Smooth muscle cell (in vitro differentiated cells): ENCODE results near the gene TXNRD3. TPM values are rescaled to one million over a fixed set of nuclear protein-coding genes. Genes with fewer than 3 reads are reported as not detected.

Source experiments
- DNase-seq: peaks from one replicate; lab custom pipeline; 2025; ENCODE audit not compliant: unreplicated experiment; lab: John Stamatoyannopoulos, UW
- H2AFZ ChIP-seq: fragments of 200-600 bp; sonication (generic); 2 replicates; pipeline ENCODE4 v1.6.0; 2016; ENCODE audit warnings: antibody characterized with exemption, low read depth, mild to moderate bottlenecking
- H3F3A ChIP-seq: fragments of 200-600 bp; sonication (generic); 2 replicates; pipeline ENCODE4 v1.6.0; 2017; ENCODE audit warnings: antibody characterized with exemption, low read depth
- H3K27ac ChIP-seq: fragments of 200-600 bp; sonication (generic); 2 replicates; pipeline ENCODE4 v1.5.1; 2016; ENCODE audit warnings: low read depth, mild to moderate bottlenecking
- H3K27me3 ChIP-seq: fragments of 200-600 bp; sonication (generic); 2 replicates; pipeline ENCODE4 v1.6.1; 2016; ENCODE audit warnings: low read depth, mild to moderate bottlenecking
- H3K36me3 ChIP-seq: fragments of 200-600 bp; sonication (generic); 2 replicates; pipeline ENCODE4 v1.5.1; 2016; ENCODE audit warnings: low read depth
- H3K4me1 ChIP-seq: fragments of 200-600 bp; sonication (generic); 2 replicates; pipeline ENCODE4 v1.5.1; 2016; ENCODE audit warnings: low read depth
- H3K4me2 ChIP-seq: fragments of 200-600 bp; sonication (generic); 2 replicates; pipeline ENCODE4 v1.6.0; 2016; ENCODE audit warnings: mild to moderate bottlenecking
- H3K4me3 ChIP-seq: fragments of 200-600 bp; sonication (generic); 2 replicates; pipeline ENCODE4 v1.5.1; 2016; ENCODE audit warnings: mild to moderate bottlenecking
- H3K79me2 ChIP-seq: fragments of 200-600 bp; sonication (generic); 2 replicates; pipeline ENCODE4 v1.6.0; 2016; ENCODE audit warnings: low read depth, mild to moderate bottlenecking
- H3K9ac ChIP-seq: fragments of 200-600 bp; sonication (generic); 2 replicates; pipeline ENCODE4 v1.6.0; 2016; ENCODE audit warnings: low read depth
- H3K9me3 ChIP-seq: fragments of 200-600 bp; sonication (generic); replicated peaks from 2 replicates; pipeline ENCODE4 v1.5.1; 2016; ENCODE audit warnings: low read depth
- H4K20me1 ChIP-seq: fragments of 200-600 bp; sonication (generic); 2 replicates; pipeline ENCODE4 v1.6.0; 2016; ENCODE audit warnings: low read depth
- CTCF ChIP-seq: fragments of 200-600 bp; sonication (generic); IDR thresholded peaks from 2 replicates; pipeline ENCODE4 v1.5.1; 2017; ENCODE audit warnings: borderline replicate concordance, mild to moderate bottlenecking, antibody characterized with exemption; ENCODE audit not compliant: insufficient read depth, poor library complexity, severe bottlenecking
- WGBS: methylation state at CpG from one replicate; pipeline ENCODE4 v1.1.7; 2016; ENCODE audit warnings: low lambda C conversion rate; 5-methylcytosine and 5-hydroxymethylcytosine counted together
- polyA plus RNA-seq: library from polyadenylated mRNA; unstranded; fragments of >200 nt; fragmentation: Nextera tagmentation; extraction: Ambion mirVana; gene quantifications from 2 replicates; pipeline ENCODE4 v1.2.1, GENCODE V29; 2016
- total RNA-seq: library from RNA; depleted of rRNA; stranded (reverse); fragments of >200 nt; gene quantifications from 2 replicates; pipeline ENCODE4 v1.2.3, GENCODE V29; 2014

The TXNRD3 gene
- total and polyA plus RNA-seq, 2 experiments from 2014 or later = 13.7 to 27.2 TPM

DNA sequence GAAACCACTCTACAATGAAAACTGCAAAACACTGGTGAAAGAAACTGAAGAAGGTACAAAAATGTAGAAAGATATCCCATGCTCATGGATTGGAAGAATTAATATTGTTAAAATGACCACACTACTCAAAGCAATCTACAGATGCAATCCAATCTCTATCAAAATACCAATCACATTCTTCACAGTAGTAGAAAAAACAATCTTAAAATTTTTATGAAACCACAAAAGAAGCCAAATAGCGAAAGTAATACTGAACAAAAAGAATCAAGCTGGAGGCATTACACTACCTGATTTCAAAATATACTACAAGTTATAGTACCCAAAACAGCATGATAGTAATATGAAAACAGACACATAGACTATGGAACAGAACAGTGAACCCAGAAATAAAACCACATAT is 36.9 kb downstream of the TXNRD3 start:
- no peak overlapping the region for H3K4me2 ChIP-seq

DNA sequence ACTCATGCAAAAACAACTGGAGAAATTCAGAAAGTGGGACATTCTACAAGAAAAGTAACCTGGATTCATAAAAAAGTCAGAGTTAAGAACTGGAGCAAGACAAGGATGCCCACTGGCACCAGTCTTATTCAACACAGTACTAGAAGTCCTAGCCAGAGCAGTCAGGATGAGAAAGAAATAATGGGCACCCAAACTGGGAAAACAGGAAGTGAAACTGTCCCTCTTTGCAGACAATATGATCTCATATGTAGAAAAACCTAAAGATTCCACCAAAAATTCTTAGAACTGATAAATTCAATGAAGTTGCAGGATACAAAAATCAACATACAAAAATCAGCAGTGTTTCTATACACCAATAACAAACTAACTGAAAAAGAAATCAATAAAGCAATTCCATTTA is 37.4 kb downstream of the TXNRD3 start:
- Histone ChIP-seq H3K27ac (no peak overlapping the region), H3K4me2 (no peak overlapping the region), H3F3A (peaks cover 5% of the 10 kb centered on the region), H3K27me3 (no peaks in the 10 kb centered on the region), H3K9me3 (no peaks in the 10 kb centered on the region), H3K4me1 (peaks cover 14% of the 10 kb centered on the region), H4K20me1 (no peaks in the 10 kb centered on the region), H3K4me3 (no peak overlapping the region), H3K36me3 (no peaks in the 10 kb centered on the region), H2AFZ (no peak overlapping the region), H3K9ac (no peak overlapping the region), H3K79me2 (no peaks in the 10 kb centered on the region)
- DNase-seq = no peak
- TF ChIP-seq CTCF = no peak

More for the DNA sequence above, 36.9 kb downstream of the TXNRD3 start:
- H3K27me3 ChIP-seq = no peaks in the 10 kb centered on the region
- H3K4me3 ChIP-seq = no peak overlapping the region
- no peak overlapping the region for H3K27ac ChIP-seq
- H3K9ac ChIP-seq = no peak overlapping the region
- WGBS = 88% methylated on average over 1 of the region's 1 CpG
- no peak for TF ChIP-seq CTCF
- H3K4me1 ChIP-seq = peaks cover 18% of the 10 kb centered on the region
- H2AFZ ChIP-seq = no peak overlapping the region
- DNase-seq = no peak
- no peaks in the 10 kb centered on the region for H3K36me3 ChIP-seq
- no peaks in the 10 kb centered on the region for H3K79me2 ChIP-seq
- peaks cover 5% of the 10 kb centered on the region for H3F3A ChIP-seq
- no peaks in the 10 kb centered on the region for H3K9me3 ChIP-seq
- H4K20me1 ChIP-seq = no peaks in the 10 kb centered on the region

GRCh38 chr3:126616931-126617330 is 38.0 kb downstream of the TXNRD3 start:
- Histone ChIP-seq H3K27me3 (no peaks in the 10 kb centered on the region), H3K9me3 (no peaks in the 10 kb centered on the region), H2AFZ (no peak overlapping the region), H3K27ac (no peak overlapping the region), H3K9ac (no peak overlapping the region), H3K36me3 (no peaks in the 10 kb centered on the region), H3K79me2 (no peaks in the 10 kb centered on the region), H3K4me2 (no peak overlapping the region), H3K4me3 (no peak overlapping the region), H3F3A (no peaks in the 10 kb centered on the region), H3K4me1 (peaks cover 10% of the 10 kb centered on the region), H4K20me1 (no peaks in the 10 kb centered on the region)
- no peak for TF ChIP-seq CTCF
- no peak for DNase-seq
- 87% methylated on average over 2 of the region's 2 CpGs for WGBS

DNA sequence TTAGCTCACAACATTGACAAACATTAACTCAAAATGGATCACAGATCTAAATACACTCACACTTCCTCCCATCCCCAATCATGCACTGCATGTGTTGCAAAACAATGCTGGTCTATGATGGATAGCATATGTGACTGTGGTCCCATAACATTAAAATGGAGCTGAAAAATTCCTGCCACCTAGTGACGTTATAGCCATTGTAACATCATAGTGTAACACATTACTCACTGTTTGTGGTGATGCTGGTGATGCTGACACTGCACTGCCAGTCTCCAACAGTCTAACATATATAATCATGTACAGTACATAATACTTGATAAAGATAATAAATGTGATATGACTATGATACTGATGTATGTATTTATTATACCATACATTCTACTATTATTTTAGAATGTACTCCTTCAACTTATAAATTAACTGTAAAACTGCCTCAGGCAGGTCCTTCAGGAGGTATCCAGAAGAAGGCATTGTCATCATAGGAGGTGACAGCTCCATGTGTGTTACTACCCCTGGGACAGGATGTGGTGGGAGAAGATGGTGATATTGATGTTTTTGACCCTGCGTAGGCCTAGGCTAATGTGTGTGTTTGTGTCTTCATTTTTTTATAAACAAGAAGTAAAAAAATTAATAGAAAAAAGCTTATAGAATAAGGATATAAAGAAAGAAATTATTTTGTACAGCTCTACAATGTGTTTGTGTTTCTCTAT is 41.3 kb downstream of the TXNRD3 start:
- Histone ChIP-seq H4K20me1 (no peaks in the 10 kb centered on the region), H3K9me3 (no peaks in the 10 kb centered on the region), H3K27me3 (no peaks in the 10 kb centered on the region), H2AFZ (no peak overlapping the region), H3K79me2 (no peaks in the 10 kb centered on the region), H3K27ac (no peak overlapping the region), H3K4me1 (peaks cover 4% of the 10 kb centered on the region), H3K4me2 (no peak overlapping the region), H3K4me3 (no peak overlapping the region), H3K9ac (no peak overlapping the region), H3F3A (no peaks in the 10 kb centered on the region), H3K36me3 (no peaks in the 10 kb centered on the region)
- 66% methylated on average over 2 of the region's 2 CpGs for WGBS
- DNase-seq = no peak
- no peak for TF ChIP-seq CTCF
